HFFc6 (cell line): ENCODE results near the gene CD7. TPM values are rescaled to one million over a fixed set of nuclear protein-coding genes. Genes with fewer than 3 reads are reported as not detected.
A peak's percentile ranks its signal among the peaks of the same experiment; 100 is the strongest.

Experiments used
- DNase-seq: peaks from one replicate; pipeline ENCODE4 v3.0.0-alpha.2; 2018
- H3K27ac Mint-ChIP-seq: 2 replicates; pipeline ENCODE4 v1.8.0; 2020; ENCODE audit warnings: mild to moderate bottlenecking, mixed read lengths
- H3K27me3 Mint-ChIP-seq: 2 replicates; pipeline ENCODE4 v1.8.0; 2021; ENCODE audit warnings: mild to moderate bottlenecking, moderate library complexity, mixed read lengths; ENCODE audit not compliant: insufficient read depth
- H3K36me3 Mint-ChIP-seq: 2 replicates; pipeline ENCODE4 v1.8.0; 2021; ENCODE audit warnings: low read depth, mixed read lengths
- H3K4me1 Mint-ChIP-seq: 2 replicates; pipeline ENCODE4 v1.8.0; 2020; ENCODE audit warnings: low read depth, mixed read lengths
- H3K4me3 Mint-ChIP-seq: 2 replicates; pipeline ENCODE4 v1.8.0; 2020; ENCODE audit warnings: mild to moderate bottlenecking, moderate library complexity, mixed read lengths
- H3K9me3 Mint-ChIP-seq: 2 replicates; pipeline ENCODE4 v1.8.0; 2020; ENCODE audit warnings: mild to moderate bottlenecking, mixed read lengths
- total RNA-seq, 6 experiments: library from RNA; stranded (reverse); fragmentation: NEBNext Ultra II Directional; extraction: Animal tissue kit (Norgen Biotek cat#: 25700); gene quantifications; 2 replicates in 1 of 6; 3 replicates in 5 of 6; pipeline ENCODE4 v1.2.3, GENCODE V29; 2021
- TF ChIP-seq, protein P1 (sequence below): fragments of 200-600 bp; sonication (generic); IDR thresholded peaks from 2 replicates; pipeline ENCODE4 v1.5.0; 2021; ENCODE audit warnings: antibody characterized with exemption, mild to moderate bottlenecking

Gene CD7
- total RNA-seq, 6 experiments from 2014 or later = 0.20 TPM; not detected in 5

- TF ChIP-seq, protein P1, sequence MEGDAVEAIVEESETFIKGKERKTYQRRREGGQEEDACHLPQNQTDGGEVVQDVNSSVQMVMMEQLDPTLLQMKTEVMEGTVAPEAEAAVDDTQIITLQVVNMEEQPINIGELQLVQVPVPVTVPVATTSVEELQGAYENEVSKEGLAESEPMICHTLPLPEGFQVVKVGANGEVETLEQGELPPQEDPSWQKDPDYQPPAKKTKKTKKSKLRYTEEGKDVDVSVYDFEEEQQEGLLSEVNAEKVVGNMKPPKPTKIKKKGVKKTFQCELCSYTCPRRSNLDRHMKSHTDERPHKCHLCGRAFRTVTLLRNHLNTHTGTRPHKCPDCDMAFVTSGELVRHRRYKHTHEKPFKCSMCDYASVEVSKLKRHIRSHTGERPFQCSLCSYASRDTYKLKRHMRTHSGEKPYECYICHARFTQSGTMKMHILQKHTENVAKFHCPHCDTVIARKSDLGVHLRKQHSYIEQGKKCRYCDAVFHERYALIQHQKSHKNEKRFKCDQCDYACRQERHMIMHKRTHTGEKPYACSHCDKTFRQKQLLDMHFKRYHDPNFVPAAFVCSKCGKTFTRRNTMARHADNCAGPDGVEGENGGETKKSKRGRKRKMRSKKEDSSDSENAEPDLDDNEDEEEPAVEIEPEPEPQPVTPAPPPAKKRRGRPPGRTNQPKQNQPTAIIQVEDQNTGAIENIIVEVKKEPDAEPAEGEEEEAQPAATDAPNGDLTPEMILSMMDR = no peak
- Mint-ChIP-seq H3K27ac (no peak overlapping the region), H3K4me1 (peaks cover 18% of the 10 kb centered on the region), H3K36me3 (no peaks in the 10 kb centered on the region), H3K4me3 (no peak overlapping the region), H3K27me3 (peaks cover 20% of the 10 kb centered on the region), H3K9me3 (no peaks in the 10 kb centered on the region)
- no peak for DNase-seq
Measured at GRCh38 chr17:82353484-82353883, 36.1 kb upstream of the CD7 start.

DNA sequence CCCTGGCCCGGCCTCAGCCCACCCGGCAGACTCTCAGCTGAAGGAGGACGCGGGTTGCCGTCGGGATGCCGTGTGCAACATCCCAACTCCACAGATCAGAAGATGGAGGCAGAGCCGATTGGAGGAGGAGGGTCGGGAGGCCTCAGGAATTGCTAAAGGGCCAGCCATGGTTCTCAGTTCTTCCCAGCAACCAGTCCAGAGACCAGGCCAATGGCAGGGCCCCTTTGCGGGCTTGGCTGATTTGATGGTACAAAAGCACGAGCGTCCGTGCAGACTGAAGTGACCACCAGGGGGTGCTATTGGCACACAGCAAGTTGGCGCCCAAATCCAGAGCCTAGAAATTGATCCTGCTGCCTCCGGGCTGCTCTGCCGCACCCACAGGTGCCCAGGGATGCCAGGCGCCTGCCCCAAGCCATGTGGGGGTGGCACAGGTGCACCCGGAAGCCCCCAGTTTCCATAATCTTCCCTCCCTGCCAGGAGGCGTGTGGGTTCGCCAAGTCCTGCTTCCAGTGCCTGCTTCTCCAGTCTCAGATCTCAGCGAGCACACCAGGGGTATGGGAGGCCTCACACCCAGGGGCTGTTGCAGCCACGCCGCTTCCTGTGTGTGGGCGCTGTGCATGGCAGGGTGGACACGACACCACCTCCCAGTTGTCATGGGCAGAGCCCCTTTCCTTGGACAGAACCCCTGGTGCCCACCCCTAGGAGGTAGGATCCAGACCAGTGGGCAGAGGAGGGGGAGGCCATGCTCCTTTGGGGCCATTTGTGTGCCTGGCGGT is 34.5 kb upstream of the CD7 start:
- DNase-seq = peak; percentile 76
- TF ChIP-seq, protein P1 = peak; percentile 100
- Mint-ChIP-seq H3K27ac (no peak overlapping the region), H3K9me3 (no peaks in the 10 kb centered on the region), H3K36me3 (no peaks in the 10 kb centered on the region), H3K27me3 (peaks cover 20% of the 10 kb centered on the region), H3K4me3 (no peak overlapping the region), H3K4me1 (peaks cover 15% of the 10 kb centered on the region)

- H3K27ac Mint-ChIP-seq = no peak overlapping the region
- peaks cover 15% of the 10 kb centered on the region for H3K4me1 Mint-ChIP-seq
- H3K9me3 Mint-ChIP-seq = no peaks in the 10 kb centered on the region
- TF ChIP-seq, protein P1 = no peak
- no peak overlapping the region for H3K4me3 Mint-ChIP-seq
- no peaks in the 10 kb centered on the region for H3K36me3 Mint-ChIP-seq
- peaks cover 19% of the 10 kb centered on the region for H3K27me3 Mint-ChIP-seq
- DNase-seq = no peak
Measured at GRCh38 chr17:82351254-82351712, 33.9 kb upstream of the CD7 start.

DNA sequence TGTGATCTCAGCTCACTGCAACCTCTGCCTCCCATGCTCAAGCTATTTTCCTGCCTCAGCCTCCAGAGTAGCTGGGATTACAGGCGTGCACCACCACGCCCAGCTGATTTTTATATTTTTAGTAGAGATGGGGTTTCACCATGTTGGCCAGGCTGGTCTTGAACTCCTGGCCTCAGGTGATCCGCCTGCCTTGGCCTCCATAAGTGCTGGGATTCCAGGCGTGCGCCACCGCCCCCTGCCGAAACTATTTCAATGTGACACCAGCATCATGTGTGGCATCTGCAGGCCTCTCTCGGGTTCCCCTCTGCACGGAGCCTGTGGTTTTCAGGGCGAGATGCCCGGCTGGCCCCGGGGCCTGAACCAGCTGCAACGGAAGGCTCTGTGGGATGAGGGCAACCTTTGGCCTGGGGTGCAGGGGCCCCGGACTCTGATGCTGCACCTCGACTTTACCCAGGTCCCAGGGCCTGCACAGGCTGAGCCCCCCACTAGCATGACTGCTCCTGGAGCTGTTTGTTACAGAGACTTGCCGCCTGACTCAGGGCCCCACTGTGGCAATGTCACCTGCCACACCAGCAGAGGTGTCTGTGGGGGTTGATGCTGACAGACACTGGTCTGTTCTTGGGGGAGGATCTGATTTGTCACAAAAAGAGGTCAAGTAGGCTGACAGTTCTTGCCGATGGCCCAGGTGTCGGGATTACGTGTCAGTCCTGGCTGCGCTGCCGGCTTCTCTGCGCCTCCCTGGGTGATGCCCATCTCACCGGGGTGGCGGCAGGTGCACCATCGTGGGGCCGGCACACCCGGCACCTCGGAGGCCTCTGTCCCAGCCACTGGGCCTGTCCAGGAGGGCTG is 33.0 kb upstream of the CD7 start:
- Mint-ChIP-seq H3K36me3 (no peaks in the 10 kb centered on the region), H3K4me1 (peaks cover 15% of the 10 kb centered on the region), H3K9me3 (no peaks in the 10 kb centered on the region), H3K27me3 (peaks cover 21% of the 10 kb centered on the region), H3K27ac (no peak overlapping the region), H3K4me3 (no peak overlapping the region)
- TF ChIP-seq, protein P1 = peak; percentile 54; the same call in 1 of the 2 replicates
- peak; percentile 23 for DNase-seq

DNA sequence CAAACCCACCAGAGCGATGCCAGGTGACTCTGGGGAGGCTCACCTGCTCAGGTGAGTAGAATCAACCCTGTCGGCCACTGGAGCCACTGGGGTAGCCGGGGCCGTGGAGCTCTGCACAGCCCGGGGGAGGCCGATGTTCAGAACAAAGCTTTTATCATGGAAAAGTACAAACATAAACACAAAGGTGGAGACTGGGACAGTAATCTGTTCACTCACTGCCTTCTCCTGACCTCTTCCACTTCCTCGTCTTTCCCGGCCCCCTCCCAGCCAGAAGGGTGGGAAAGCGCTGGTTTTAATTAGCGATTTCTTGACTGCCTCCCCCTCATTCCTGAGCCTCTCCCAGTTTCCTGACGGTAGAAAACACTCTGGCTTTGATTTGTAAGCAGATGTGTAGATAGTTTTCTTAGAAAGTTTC is 31.9 kb upstream of the CD7 start:
- TF ChIP-seq, protein P1 = no peak
- Mint-ChIP-seq H3K27ac (no peak overlapping the region), H3K27me3 (peaks cover 21% of the 10 kb centered on the region)

More for the DNA sequence above, 31.9 kb upstream of the CD7 start:
- peaks cover 15% of the 10 kb centered on the region for H3K4me1 Mint-ChIP-seq
- no peaks in the 10 kb centered on the region for H3K9me3 Mint-ChIP-seq
- no peaks in the 10 kb centered on the region for H3K36me3 Mint-ChIP-seq
- DNase-seq = no peak
- peak overlapping the region; percentile 58 for H3K4me3 Mint-ChIP-seq
